NAMALWA (cell line): ENCODE data around the gene LIF.
A peak's percentile ranks its signal among the peaks of the same experiment; 100 is the strongest.
"Not testable (repeated sequence)": the region's sequence is repeated elsewhere in the genome, so short reads cannot be mapped to it uniquely, and the experiment has no call there.

ENCODE experiments used
- DNase-seq: peaks from one replicate; pipeline ENCODE4 v3.0.0-alpha.2; 2015; ENCODE audit warnings: low spot score

Gene LIF

GRCh38 chr22:30205281-30206115 is 41.1 kb downstream of the LIF start:
- DNase-seq, result no peak

GRCh38 chr22:30204742-30205111 is 41.8 kb downstream of the LIF start:
- DNase-seq, result no peak

- no peak for DNase-seq
These were observed 42.4 kb downstream of the LIF start for GRCh38 chr22:30204015-30204741.

- DNase-seq, result no peak
These were observed 44.0 kb downstream of the LIF start for GRCh38 chr22:30202531-30203006.

GRCh38 chr22:30201945-30202344 is 44.6 kb downstream of the LIF start:
- DNase-seq, result no peak

- DNase-seq, result not testable (repeated sequence)
These were observed 45.7 kb downstream of the LIF start for GRCh38 chr22:30200905-30201304.

GRCh38 chr22:30198921-30199320 is 47.6 kb downstream of the LIF start:
- DNase-seq, result no peak

- DNase-seq, result no peak
These were observed 48.3 kb downstream of the LIF start for GRCh38 chr22:30198152-30198825.

- DNase-seq, result no peak
These were observed 49.2 kb downstream of the LIF start for GRCh38 chr22:30197389-30197788.

GRCh38 chr22:30196880-30197336 is 49.7 kb downstream of the LIF start:
- no peak for DNase-seq

- no peak for DNase-seq
These were observed 50.2 kb downstream of the LIF start for GRCh38 chr22:30196141-30196879.

- no peak for DNase-seq
These were observed 51.1 kb downstream of the LIF start for GRCh38 chr22:30195245-30196140.

- DNase-seq, result no peak
These were observed 53.4 kb downstream of the LIF start for GRCh38 chr22:30193031-30193775.

- DNase-seq, result peak; percentile 41
These were observed 54.1 kb downstream of the LIF start for GRCh38 chr22:30192427-30192826.

GRCh38 chr22:30191040-30191701 is 55.4 kb downstream of the LIF start:
- DNase-seq, result no peak

GRCh38 chr22:30190574-30190973 is 56.0 kb downstream of the LIF start:
- no peak for DNase-seq
